ENCODE results near the gene PLB1.

PLB1 gene

DNA sequence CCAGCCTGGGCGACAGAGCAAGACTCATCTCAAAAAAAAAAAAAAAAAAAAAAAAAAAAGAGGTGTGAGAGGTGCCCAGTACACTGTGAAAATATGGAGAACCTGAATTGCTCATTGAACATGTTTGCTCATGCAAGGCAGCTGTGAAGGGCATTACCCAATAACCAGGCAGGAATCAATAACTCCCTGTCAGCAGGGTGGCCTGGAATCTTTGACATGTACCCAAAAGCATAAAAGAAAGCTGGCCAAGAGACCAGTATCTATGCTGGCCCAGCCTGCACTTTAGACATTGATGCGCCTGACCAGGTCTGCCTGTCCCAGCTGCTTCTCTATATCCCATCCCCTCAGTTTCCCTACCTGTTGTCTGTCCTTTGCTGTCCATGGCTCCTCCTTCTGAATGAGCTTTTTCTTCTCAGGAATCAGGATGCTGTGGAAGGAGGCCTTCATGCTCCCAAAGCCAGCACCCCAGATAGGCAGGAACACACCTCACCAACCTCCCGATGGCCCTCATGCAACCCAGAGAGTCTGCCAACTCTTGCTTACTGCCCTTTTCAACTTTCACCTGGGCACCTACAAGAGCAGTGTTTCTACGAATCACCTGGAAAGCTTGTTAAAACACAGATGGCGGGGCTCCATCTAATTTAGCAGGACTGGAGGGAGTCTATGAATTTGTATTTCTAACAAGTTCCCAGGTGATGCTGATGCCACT, 172.4 kb downstream of the PLB1 start:
- no peak for DNase-seq (ENCODE audit: low read depth in 2 of 2)

DNA sequence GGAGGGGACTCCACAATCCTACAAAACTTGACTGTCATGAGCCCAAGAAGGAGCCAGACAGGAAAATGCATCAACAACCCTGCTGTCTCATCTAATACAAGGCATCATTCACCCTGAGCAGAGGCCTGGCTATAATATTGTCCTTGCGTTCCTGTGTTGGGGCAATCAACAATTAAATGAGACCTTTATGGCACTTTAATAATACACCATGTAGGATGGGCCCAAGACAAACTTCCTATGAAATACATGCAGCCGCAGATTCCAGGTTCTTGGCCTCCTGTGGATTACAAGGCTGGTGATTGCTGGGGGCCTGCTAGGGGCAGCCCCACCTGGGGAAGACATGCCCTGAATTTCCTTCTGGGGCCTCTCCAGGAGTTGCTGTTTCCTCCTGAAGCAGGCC, 173.0 kb downstream of the PLB1 start:
- no peak for DNase-seq (ENCODE audit: low read depth in 2 of 2)

DNA sequence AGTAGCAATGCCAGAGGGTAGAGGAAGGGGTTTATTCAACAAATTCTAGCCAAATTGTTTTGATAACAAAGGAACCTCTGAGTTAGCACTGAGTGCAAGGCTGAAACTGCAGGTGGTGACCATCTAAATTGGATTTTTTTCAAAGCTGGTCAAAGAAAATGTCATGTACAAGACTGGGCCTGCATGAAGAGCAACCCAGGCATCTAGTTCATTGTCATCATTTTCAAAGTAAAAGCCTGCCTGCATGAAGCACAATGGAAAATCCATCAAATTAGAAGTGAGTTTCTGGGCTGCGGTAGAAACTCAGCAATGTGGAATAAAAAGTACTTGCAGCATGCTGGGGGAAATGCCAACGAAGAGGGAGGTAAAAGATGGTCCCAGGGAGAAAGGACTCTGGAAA, 175.0 kb downstream of the PLB1 start:
- no peak for DNase-seq (ENCODE audit: low read depth in 2 of 2)

DNA sequence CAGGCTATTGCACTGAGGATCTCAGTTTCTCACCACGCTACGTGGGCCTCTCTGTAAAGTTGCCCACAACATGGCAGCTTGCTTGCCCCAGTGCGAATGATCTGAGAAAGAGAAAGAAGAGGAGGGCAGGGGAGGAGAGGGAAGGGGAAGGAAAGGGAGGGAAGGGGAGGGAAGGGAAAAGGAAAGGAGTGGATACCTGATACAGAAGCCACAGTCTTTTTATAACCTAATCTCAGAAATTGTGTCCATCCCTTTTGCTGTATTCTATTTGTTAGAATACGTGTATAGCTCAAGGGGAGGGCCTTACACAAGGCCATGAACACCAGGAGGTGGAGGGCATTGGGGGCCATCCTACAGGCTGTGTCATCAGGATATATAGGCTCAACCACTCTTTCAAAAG, 177.5 kb downstream of the PLB1 start:
- DNase-seq (ENCODE audit: low read depth in 2 of 2): no peak

DNA sequence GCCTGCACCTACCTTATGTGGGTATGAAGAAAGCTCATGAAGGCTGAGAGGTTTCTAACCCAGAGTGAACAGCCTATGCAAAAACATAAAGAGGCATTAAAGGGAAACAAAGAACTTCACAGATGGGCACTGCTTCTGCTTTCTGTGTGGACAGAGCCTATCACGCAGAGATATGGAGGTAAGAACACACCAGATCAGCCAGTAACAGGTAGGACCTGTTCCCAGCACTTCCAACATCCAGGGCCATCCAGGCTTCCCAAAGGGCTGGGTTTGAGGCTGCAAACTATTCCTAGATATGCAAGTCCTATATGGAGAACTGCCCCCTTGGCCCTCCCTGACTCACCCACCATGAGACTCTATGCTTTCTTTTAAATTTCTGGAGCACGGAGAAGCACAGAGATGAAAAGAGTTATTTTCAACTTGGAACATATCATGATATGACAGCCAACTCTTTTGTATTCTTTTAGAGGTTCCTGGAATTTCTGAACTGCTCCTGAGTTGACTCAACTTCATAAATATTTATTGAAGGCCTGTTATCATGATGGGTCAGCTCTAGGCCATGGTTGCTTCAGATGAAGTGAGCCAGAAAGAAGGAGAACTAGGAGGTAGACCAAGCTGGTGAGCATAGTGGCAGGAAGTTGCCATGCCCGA, 178.3 kb downstream of the PLB1 start:
- no peak for DNase-seq (ENCODE audit: low read depth in 2 of 2)

DNA sequence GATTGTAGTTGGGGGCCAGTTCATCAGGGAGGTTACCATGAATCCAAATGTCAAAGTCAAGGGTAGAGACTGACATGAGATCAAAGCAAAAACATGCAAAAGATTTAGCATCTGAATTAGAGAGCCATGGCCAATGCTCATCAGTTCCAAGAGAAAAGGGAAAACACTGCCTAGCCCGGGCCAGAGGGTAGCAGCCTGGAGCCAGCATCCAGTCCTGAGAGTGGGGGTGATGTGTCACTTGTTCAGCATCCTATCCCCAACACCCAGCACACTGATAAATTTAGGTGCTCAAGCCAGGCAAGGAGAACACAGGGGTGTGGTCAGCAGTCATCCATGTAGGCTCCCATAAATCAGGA, 178.8 kb downstream of the PLB1 start:
- DNase-seq (ENCODE audit: low read depth in 2 of 2): no peak

DNA sequence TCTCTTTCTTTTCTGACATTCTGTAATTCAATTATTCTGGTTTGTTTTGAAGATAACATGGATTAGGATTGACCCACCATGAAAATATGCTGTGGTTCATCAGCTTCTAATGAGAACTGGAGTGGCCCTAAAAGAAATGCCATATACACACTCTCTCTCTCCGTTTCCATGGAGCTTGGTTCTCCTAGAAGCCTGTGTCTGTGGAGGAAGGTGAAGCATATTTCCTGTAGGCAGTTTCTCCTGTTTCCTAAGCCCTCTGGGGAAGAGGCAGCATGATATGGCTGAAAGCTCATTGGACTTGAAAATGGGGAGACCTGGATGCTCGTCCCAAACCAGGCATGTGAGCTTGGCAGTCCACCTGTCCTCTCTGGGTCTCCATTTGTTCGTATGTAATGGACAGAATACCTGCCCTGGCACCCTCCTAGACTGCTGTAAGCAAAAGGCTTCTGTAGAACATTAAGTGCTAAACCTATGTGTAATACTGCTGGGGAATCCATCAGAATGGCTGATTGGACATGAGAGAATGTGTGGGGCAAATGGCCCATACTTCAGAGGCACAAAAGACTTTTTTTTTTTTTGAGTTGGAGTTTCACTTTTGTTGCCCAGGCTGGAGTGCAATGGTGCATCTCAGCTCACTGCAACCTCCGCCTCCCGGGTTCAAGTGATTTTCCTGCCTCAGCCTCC, 180.4 kb downstream of the PLB1 start:
- no peak for DNase-seq (ENCODE audit: low read depth in 2 of 2)

DNA sequence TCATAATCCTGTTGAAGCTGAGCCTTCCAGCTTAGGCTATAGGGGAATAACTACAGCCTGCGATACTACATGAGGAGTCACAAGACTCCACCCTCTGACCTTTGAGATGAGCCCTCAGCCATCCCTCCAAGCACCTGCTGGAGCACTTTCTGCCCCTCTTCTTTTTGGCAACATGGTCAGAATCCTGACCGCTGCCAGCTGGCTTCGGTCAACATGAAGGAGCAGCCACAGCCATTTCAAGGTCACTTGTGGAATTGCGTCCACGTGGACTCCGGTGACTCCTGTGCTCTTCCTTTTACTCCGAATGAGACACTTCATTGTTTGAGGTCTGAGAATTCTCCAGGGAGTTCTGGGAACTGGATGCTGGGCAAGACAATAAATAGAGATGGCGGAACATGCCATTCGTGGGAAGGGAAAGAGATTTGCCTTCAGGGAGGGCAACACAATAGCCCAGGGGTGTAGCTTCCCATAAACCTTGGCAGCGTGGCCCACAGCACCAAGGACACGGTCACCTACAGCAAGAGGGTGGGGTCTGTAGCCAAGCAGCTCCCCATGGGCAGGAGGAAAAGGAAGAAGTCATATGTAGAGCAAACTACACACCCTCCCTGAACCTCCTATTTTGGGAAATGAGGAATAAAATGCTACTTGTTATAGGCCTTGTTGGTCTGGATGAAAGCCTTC, 182.5 kb downstream of the PLB1 start:
- DNase-seq (ENCODE audit: low read depth in 2 of 2): no peak

DNA sequence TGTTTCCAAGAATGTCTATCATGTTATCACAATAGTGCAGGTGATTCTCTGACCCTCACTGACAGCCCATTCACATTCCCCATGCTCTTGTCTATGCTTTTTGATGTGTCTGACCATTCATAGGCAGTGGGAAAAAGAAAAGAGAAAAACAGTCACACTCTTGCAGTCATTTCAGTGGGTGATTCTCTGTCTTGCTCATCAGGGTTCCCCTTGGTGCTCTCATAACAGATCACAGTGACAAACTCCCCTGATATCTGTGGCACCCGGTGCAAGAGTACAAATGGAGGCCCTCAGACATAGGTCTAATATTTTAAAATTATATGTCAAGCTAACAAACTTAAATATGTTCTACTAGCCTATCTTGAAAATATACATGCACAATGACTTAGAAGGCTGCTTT, 183.1 kb downstream of the PLB1 start:
- DNase-seq (ENCODE audit: low read depth in 2 of 2): no peak

DNA sequence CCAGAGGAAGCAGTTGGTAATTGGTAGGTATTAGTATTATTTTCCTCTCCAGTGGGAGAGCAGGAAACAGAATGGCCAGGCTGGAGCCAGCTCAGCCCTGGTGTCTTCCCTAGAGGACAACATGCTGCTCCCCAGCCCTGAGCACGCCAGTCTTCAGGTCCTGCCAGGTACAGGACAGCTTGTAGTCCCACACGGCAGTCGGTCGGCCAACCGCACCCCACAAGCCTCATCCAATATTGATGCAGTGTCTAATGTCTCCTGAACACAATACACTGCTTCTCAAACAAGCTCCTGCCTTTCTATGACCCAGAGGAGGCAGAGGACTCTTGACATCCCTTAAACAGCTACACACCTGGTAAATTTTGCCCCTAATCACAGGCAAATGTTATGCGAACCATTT, 184.8 kb downstream of the PLB1 start:
- DNase-seq (ENCODE audit: low read depth in 2 of 2): no peak

DNA sequence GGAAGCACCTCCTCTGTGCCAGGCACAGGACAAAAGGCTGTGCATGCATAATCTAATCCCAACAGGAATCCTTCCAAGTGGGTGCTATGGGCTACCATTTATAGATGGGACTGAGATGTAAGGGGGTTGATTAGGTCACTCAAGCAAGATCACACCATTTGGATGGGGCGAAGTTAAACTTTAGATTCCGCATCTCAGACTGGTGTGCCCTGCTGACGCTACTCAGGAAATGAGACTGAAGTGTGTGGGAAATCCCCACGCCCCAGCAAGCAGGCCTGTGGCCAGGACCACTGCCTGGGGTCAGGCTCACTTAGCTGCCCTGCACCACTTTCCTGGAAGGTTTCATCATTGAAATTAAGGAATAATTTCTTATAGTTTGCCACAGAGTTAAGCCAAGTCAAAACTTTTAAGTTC, 185.3 kb downstream of the PLB1 start:
- DNase-seq (ENCODE audit: low read depth in 2 of 2): peak; percentile 39 to 62

DNA sequence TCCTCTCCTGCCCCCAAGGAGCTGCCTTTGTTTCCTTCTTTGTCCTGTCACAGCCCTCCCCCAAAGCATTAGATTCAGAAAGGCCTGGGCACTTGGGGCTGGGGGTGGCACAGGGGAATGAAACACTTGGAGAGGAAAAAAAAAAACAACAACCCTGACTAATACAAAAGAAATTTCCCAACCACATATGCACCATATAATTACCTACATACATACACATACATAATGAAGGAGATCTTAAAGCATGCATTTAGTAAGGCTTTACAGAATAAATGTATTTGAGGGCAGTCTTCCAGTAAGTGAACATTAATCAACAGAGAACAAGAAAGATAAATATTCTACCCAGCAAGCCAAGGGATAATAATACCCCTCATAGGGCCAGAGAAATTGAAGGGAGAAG, 185.7 kb downstream of the PLB1 start:
- DNase-seq (ENCODE audit: low read depth in 2 of 2): peak in 1 of 2 donors; percentile 9

DNA sequence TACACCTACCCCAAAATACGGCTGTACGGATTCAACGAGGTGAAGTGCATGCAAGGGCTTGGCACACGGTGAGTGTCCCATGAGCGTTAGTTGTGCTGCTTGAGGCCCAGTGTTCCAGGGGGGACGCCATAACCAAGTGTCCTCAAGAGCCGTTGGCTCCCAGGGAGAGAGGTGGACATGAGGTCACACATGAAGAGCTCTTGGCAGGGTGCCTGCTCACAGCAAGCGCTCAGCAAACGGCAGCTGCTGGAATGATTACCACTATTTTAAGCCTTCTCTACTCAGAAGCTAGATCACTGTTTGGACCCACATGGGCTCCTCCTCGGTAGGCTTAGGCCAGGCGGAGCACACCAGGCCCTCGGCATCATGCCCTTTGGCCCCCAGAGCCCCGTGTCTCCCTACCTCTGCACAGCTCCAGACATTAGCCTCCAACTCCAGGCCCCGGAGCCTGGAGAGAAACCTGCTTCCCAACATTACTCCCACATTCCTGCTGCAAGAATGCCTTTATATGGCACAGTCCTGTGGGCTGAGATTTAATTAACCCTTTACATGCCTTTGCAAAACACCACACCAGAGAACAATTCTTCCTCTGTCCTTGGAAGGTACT, 187.3 kb downstream of the PLB1 start:
- DNase-seq (ENCODE audit: low read depth in 2 of 2): no peak

DNA sequence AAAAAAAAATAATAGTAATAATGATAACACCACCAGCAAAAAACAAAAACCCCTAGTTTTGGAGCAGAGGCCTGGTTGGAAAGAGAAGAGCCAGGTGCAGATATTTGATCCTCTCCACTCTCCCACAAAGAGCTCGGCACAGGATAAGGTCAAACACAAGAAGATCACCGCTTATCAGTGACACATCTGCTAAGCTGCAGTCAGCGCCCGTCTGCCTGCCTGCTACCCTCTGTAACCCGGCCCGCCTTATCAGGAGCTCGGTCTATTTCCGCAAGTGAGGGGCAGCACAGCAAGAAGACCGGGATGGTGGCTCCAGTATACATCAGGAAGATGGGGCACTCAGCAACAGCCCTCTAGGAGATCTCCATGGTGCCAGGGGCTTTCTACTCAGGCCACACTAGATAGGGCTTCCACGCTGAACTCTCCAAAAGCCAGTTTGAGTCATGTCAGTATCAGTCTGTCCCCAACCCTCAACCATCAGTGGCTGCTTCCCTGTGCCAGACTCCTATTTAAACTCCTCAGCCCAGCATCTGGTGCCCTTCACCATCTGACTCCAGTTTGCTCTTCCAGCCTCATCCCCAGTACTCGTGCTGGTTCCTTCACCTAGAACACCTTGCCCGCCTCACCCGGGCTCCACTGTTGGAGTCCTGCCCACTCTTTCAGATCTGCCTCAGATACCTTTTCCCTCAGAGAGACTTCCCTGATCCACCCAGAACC, 188.4 kb downstream of the PLB1 start:
- DNase-seq (ENCODE audit: low read depth in 2 of 2): no peak

DNA sequence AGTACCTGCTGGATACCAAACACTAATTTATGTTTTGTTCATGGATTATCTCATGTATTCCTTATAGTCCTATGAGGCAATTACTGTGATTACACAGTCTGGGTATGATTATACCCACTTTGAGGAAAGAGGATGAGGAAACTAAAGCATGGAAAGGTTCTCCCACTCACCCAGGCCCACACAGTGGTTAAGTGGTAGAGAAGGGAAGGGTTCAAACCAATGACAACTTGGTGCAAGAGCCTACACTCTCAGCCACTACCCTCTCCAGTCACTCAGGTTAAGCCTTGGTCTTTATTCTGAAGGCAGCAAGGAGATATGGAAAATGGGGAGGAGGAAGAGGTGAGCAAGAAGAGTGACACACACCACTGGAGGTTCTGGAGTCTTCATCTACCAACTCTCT, 191.3 kb downstream of the PLB1 start:
- DNase-seq (ENCODE audit: low read depth in 2 of 2): no peak

DNA sequence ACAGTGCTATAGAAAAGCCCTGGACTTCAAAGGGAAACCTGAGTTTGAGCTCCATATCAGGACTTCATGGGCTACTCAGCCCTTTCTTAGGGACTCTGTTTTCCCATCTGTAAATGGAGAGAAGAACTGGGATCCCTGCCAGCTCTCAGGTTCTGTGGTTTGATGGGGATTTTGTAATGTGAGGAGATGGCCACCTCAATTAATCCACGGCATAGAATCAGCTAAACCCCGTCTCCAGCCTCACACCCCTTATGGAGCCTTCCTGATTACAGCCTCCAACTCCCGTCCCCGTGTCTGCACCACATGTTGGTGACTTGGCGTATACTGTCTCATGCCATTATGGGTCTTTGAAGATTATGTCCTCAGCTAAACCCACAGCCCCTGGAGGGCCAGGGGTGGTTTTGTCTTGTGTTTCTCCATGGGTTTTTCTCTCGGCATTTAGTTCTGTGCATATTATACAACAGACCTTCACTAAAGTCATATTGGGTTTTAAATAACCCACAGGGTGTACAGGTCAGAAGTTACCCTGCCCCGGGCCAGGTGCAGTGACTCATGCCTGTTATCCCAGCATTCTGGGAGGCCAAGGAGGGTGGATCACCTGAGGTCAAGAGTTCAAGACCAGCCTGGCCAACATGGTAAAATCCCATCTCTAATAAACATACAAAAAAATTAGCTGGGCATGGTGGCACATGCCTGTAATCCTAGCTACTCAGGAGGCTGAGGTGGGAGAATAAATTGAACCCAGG, 192.0 kb downstream of the PLB1 start:
- DNase-seq (ENCODE audit: low read depth in 2 of 2): no peak

DNA sequence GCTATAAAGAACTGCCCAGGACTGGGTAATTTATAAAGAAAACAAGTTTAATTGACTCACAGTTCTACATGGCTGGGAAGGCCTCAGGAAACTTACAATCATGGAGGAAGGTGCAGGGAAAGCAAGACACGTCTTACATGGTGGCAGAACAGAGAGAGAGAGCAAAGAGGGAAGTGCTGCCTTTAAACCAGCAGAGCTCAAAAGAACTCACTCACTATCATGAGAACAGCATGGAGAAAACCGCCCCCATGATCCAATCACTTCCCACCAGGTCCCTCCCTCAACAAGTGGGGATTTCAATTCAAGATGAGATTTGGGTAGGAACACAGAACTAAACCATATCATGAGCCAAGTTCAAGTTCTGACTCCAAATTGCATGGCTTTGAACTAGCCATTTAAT, 193.0 kb downstream of the PLB1 start:
- DNase-seq (ENCODE audit: low read depth in 2 of 2): no peak

DNA sequence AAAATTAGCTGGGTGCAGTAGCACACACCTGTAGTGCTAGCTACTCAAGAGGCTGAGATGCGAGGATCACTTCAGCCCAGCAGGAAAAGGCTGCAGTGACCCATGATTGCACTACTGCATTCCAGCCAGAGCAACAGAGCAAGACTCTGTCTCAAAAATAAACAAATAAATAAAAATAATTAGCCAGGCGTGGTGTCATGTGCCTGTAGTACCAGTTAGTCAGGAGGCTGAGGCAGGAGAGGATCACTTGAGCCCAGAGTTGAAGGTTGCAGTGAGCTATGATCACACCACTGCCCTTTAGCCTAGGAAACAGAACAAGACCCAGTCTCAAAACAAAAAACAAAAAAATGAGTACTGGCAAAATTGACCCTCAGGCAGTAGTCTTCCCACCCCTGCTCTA, 193.9 kb downstream of the PLB1 start:
- no peak for DNase-seq (ENCODE audit: low read depth in 2 of 2)

DNA sequence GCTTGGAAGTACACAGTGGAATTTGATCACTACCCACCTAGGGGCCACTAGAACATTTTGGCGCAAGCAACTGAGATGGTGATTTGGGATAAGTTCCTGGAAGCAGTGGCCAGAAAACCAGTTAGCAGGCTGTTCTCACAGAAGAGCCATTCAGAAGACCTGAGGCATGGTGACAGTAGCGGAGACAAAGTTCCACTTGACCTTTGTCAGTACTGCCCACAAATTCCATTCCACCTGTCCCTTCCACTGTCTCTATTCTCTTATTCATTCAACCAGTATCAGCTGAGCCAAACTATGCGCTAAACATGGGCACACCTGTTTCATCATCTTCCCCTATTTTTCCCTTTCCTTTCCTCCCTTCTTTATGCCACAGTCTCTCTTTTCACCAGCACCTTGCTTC, 196.6 kb downstream of the PLB1 start:
- no peak for DNase-seq (ENCODE audit: low read depth in 2 of 2)

DNA sequence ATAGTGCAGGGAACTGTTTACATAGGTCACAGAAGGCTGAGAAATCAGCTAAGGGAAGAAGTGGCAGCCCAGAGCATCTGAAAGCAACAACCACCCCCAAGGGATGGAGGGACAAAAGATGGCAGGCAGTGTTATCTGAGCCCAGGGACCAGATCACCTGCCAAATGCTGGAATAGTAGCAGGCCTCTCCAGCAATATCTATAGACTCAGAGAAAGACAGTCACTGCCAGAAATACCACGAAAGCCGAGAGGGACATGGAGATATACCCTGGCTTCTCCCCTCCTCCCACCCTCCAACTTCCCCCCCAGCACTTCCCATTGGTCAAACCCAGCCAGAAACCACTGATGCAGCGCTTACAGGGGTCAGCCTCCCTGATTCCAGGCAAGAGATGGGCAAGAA, 197.4 kb downstream of the PLB1 start:
- no peak for DNase-seq (ENCODE audit: low read depth in 2 of 2)
